ENCODE measurements around the gene LHX3. TPM values are rescaled to one million over a fixed set of nuclear protein-coding genes. Genes with fewer than 3 reads are reported as not detected.

The LHX3 gene
- total and polyA plus RNA-seq, 3 experiments from 2014 or later = not detected

DNA sequence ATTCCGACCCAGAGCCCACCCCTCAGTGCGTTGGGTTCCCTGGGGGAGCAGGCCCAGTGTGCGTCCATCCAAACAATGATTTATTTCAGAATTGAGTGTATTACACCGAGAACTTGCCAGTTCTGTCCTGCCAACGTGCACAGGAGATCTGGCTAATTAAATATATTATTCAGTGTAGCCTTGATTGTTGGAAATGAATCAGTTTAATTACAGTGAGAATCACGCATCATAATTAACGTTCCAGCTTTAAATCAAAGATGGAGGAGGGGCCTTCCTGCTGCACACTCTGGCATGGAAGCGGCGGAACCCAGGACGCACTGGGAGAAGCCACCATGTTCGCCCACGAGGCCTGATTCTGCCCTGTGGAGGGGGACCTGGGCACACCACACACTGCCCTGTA, 55.6 kb downstream of the LHX3 start:
- peaks cover 6 to 21% of the 10 kb centered on the region in 2 donors for H3K27me3 Mint-ChIP-seq
- H3K4me3 ChIP-seq (ENCODE audit: low read length) = no peak overlapping the region
- H3K27me3 ChIP-seq (ENCODE audit: insufficient read depth, low read length, poor library complexity, severe bottlenecking) = peaks cover under 1% of the 10 kb centered on the region
- H3K27ac ChIP-seq (ENCODE audit: low read depth, low read length) = no peak overlapping the region
- no peaks in the 10 kb centered on the region for H3K4me1 Mint-ChIP-seq
- H3K4me1 ChIP-seq (ENCODE audit: insufficient read depth, low read length) = no peaks in the 10 kb centered on the region
- no peak overlapping the region for H3K27ac Mint-ChIP-seq
- ChIA-PET CTCF (no interaction called here), POLR2A (no interaction called here)
- no peaks in the 10 kb centered on the region for H3K9me3 Mint-ChIP-seq
- H3K9me3 ChIP-seq (ENCODE audit: low read length) = no peaks in the 10 kb centered on the region
- H3K36me3 Mint-ChIP-seq = no peaks in the 10 kb centered on the region
- H3K4me3 Mint-ChIP-seq = no peak overlapping the region
- H3K36me3 ChIP-seq (ENCODE audit: insufficient read depth, low read length) = no peaks in the 10 kb centered on the region
- no peak for DNase-seq

DNA sequence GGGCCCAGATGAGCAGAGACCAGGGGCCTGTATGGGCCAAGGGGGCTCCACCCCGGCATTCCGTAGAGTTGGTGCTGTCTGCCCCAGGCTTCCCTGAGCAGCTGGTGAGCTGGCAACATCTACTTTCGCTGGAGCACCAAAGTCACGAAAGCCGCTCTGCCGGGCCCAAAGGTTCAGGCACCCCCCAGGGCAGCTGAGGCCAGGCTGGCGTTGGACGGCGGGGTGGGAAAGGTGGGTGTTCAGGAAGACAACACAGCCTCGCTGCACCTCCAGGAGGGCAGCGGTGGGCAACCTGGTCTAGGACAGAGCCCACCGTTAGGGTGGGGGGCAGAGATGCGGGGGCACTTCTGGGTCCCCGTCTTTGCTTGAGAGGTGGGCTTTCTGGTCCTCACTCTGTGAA, 56.2 kb downstream of the LHX3 start:
- DNase-seq = no peak
- Histone ChIP-seq H3K36me3 (ENCODE audit: insufficient read depth, low read length) (no peaks in the 10 kb centered on the region), H3K27ac (ENCODE audit: low read depth, low read length) (no peak overlapping the region), H3K9me3 (ENCODE audit: low read length) (no peaks in the 10 kb centered on the region), H3K4me3 (ENCODE audit: low read length) (no peak overlapping the region), H3K27me3 (ENCODE audit: insufficient read depth, low read length, poor library complexity, severe bottlenecking) (peaks cover 6% of the 10 kb centered on the region), H3K4me1 (ENCODE audit: insufficient read depth, low read length) (no peaks in the 10 kb centered on the region)
- Mint-ChIP-seq H3K4me1 (no peaks in the 10 kb centered on the region), H3K9me3 (no peaks in the 10 kb centered on the region), H3K27ac (no peak overlapping the region), H3K4me3 (no peak overlapping the region), H3K27me3 (peaks cover 6 to 24% of the 10 kb centered on the region in 2 donors), H3K36me3 (no peaks in the 10 kb centered on the region)
- ChIA-PET CTCF (no interaction called here), POLR2A (no interaction called here)

DNA sequence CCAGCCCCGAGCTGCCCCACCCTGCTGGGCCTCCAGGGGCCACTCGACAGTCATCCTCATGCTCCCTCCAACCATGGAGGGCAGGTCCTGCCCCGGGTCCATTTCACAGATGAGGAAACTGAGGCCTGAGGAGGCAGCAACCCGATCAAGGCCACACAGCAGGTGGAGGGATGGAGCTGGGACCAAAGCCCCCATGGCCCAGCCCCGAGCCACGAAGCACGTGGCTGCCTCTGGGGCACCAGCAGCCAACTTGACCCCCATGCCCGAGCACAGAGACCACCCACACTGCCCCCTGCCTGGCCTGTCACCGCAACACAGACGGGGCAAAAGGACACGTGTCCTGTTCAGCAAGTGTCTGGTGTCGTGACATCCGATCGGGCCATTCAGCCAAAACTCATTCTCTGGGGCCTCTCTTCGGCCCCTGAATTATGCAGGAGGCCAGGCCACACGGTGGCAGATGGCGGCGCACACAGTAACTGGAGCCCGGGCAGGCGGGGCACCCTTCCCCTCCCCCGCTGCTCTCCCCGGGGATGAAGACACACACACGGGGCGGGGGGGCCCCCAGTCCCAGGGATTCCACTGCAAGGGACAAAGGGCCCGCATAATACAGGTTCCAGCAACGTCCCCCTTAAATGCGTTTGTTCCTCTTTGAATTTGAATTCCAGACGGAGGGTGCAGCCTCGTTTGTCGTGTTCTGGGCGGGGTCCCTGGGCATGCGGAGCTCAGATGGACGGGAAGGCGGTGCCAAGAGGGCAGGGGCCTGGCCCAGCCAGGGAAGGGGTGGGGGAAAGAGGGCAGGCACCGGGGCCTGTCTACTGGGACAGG, 56.8 kb downstream of the LHX3 start:
- Mint-ChIP-seq H3K27me3 (peaks cover 6 to 24% of the 10 kb centered on the region in 2 donors), H3K4me1 (no peaks in the 10 kb centered on the region), H3K27ac (no peak overlapping the region), H3K36me3 (no peaks in the 10 kb centered on the region), H3K4me3 (no peak overlapping the region), H3K9me3 (no peaks in the 10 kb centered on the region)
- Histone ChIP-seq H3K4me3 (ENCODE audit: low read length) (no peak overlapping the region), H3K27ac (ENCODE audit: low read depth, low read length) (no peak overlapping the region), H3K9me3 (ENCODE audit: low read length) (no peaks in the 10 kb centered on the region), H3K4me1 (ENCODE audit: insufficient read depth, low read length) (no peaks in the 10 kb centered on the region), H3K36me3 (ENCODE audit: insufficient read depth, low read length) (no peaks in the 10 kb centered on the region), H3K27me3 (ENCODE audit: insufficient read depth, low read length, poor library complexity, severe bottlenecking) (peaks cover 8% of the 10 kb centered on the region)
- ChIA-PET CTCF (no interaction called here), POLR2A (no interaction called here)
- DNase-seq = no peak

DNA sequence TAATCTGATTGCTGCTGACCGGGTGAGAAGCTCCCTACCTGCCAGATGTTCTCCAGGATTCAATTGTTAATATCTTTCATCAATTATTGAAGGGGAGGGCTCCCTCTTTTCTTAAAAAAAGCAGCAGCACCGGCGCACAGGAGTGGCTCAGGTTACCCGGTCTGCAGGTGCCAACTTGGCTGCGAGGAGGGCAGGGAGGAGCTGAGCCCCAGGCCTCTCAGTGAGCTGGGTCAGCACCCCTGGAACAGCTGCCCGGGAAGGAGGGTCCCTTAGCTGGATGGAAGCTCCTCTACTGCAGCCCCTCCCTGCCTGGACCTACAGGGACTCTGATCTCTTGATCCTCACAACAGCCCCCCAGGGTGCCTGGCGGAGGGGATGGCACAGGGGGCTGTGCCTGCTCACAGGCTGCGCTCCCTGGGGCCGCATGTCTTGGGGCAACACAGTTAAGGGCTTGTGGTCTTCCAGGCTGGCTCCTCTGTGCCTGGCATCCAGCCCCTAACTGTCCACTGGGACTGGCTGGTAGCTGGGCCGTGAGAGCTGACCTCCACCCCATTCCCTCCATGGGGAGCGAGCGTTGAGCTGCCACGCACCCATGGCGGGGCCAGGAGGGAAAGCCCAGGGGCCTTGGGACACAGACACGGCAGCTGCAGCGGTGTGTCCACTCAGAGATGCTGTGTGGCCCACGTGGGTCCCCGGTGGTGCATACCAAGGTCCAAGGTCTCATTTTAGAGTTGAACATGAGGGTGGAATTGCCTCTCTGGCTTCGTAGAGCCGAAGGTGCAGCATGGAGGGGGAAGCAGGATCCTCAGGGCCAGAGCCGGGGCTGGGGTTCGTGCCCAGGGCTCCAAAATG, 57.7 kb downstream of the LHX3 start:
- ChIA-PET POLR2A (no interaction called here), CTCF (no interaction called here)

More for the DNA sequence above, 57.7 kb downstream of the LHX3 start:
- no peak overlapping the region for H3K27ac Mint-ChIP-seq
- Histone ChIP-seq H3K4me1 (ENCODE audit: insufficient read depth, low read length) (no peaks in the 10 kb centered on the region), H3K4me3 (ENCODE audit: low read length) (no peak overlapping the region), H3K9me3 (ENCODE audit: low read length) (no peaks in the 10 kb centered on the region), H3K27ac (ENCODE audit: low read depth, low read length) (no peak overlapping the region), H3K36me3 (ENCODE audit: insufficient read depth, low read length) (no peaks in the 10 kb centered on the region), H3K27me3 (ENCODE audit: insufficient read depth, low read length, poor library complexity, severe bottlenecking) (peaks cover 8% of the 10 kb centered on the region)
- no peaks in the 10 kb centered on the region for H3K4me1 Mint-ChIP-seq
- DNase-seq = no peak
- H3K4me3 Mint-ChIP-seq = no peak overlapping the region
- H3K36me3 Mint-ChIP-seq = no peaks in the 10 kb centered on the region
- H3K27me3 Mint-ChIP-seq = peaks cover 3 to 24% of the 10 kb centered on the region in 2 donors
- no peaks in the 10 kb centered on the region for H3K9me3 Mint-ChIP-seq

Other genes with a start within 250 kb of the LHX3 start
- 10 to 100 TPM; 36.3 to 38.1 TPM for gene UBAC1, start 243.8 kb downstream of the LHX3 start, total RNA-seq
- gene UBAC1, start 243.8 kb downstream of the LHX3 start, polyA plus RNA-seq = 27.1 TPM
- gene NACC2, start 109.8 kb downstream of the LHX3 start, total RNA-seq = 1 to 10 TPM; 9.0 to 9.1 TPM
- 2.9 TPM for gene NACC2, start 109.8 kb downstream of the LHX3 start, polyA plus RNA-seq
- gene TMEM250, start 86.3 kb downstream of the LHX3 start, total RNA-seq = 10 to 100 TPM; 46.4 to 50.2 TPM
- 74.9 TPM for gene TMEM250, start 86.3 kb downstream of the LHX3 start, polyA plus RNA-seq
- 10 to 100 TPM; 14.6 to 15.3 TPM for gene QSOX2, start 40.7 kb upstream of the LHX3 start, total RNA-seq
- gene QSOX2, start 40.7 kb upstream of the LHX3 start, polyA plus RNA-seq = 0.66 TPM
- not detected for gene CCDC187, start 99.0 kb upstream of the LHX3 start, total RNA-seq
- not detected for gene CCDC187, start 99.0 kb upstream of the LHX3 start, polyA plus RNA-seq
- gene GPSM1, start 122.4 kb upstream of the LHX3 start, total RNA-seq = 1 to 10 TPM; 6.8 to 7.5 TPM
- gene GPSM1, start 122.4 kb upstream of the LHX3 start, polyA plus RNA-seq = 1.7 TPM
- gene DNLZ, start 158.6 kb upstream of the LHX3 start, total RNA-seq = 10 to 100 TPM; 40.6 to 43.0 TPM
- gene DNLZ, start 158.6 kb upstream of the LHX3 start, polyA plus RNA-seq = 65.6 TPM
- gene CARD9, start 168.5 kb upstream of the LHX3 start, total RNA-seq = 1 to 10 TPM; 1.4 to 1.5 TPM
- not detected for gene CARD9, start 168.5 kb upstream of the LHX3 start, polyA plus RNA-seq
- 10 to 100 TPM; 22.1 to 23.6 TPM for gene SNAPC4, start 195.0 kb upstream of the LHX3 start, total RNA-seq
- 2.6 TPM for gene SNAPC4, start 195.0 kb upstream of the LHX3 start, polyA plus RNA-seq
- 10 to 100 TPM; 52.2 to 55.5 TPM for gene ENTR1, start 205.5 kb upstream of the LHX3 start, total RNA-seq
- gene ENTR1, start 205.5 kb upstream of the LHX3 start, polyA plus RNA-seq = 13.1 TPM
- 100 to 1,000 TPM in 1 of 2 experiments, 10 to 100 TPM in 1; 96.4 to 101 TPM for gene PMPCA, start 205.5 kb upstream of the LHX3 start, total RNA-seq
- 39.2 TPM for gene PMPCA, start 205.5 kb upstream of the LHX3 start, polyA plus RNA-seq
- gene INPP5E, start 234.7 kb upstream of the LHX3 start, total RNA-seq = 10 to 100 TPM; 18.0 to 19.2 TPM
- gene INPP5E, start 234.7 kb upstream of the LHX3 start, polyA plus RNA-seq = 5.3 TPM

Data from CD8-positive, alpha-beta memory T cell (primary cell).